NCI-H510A treated with DMSO at 0.1 percent for 48 hours (cell line): ENCODE data around the gene MEGF6.

Experiments used
- DNase-seq: peaks from one replicate; lab custom pipeline; 2025; lab: John Stamatoyannopoulos, UW

The MEGF6 gene, protein sequence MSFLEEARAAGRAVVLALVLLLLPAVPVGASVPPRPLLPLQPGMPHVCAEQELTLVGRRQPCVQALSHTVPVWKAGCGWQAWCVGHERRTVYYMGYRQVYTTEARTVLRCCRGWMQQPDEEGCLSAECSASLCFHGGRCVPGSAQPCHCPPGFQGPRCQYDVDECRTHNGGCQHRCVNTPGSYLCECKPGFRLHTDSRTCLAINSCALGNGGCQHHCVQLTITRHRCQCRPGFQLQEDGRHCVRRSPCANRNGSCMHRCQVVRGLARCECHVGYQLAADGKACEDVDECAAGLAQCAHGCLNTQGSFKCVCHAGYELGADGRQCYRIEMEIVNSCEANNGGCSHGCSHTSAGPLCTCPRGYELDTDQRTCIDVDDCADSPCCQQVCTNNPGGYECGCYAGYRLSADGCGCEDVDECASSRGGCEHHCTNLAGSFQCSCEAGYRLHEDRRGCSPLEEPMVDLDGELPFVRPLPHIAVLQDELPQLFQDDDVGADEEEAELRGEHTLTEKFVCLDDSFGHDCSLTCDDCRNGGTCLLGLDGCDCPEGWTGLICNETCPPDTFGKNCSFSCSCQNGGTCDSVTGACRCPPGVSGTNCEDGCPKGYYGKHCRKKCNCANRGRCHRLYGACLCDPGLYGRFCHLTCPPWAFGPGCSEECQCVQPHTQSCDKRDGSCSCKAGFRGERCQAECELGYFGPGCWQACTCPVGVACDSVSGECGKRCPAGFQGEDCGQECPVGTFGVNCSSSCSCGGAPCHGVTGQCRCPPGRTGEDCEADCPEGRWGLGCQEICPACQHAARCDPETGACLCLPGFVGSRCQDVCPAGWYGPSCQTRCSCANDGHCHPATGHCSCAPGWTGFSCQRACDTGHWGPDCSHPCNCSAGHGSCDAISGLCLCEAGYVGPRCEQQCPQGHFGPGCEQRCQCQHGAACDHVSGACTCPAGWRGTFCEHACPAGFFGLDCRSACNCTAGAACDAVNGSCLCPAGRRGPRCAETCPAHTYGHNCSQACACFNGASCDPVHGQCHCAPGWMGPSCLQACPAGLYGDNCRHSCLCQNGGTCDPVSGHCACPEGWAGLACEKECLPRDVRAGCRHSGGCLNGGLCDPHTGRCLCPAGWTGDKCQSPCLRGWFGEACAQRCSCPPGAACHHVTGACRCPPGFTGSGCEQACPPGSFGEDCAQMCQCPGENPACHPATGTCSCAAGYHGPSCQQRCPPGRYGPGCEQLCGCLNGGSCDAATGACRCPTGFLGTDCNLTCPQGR (N-terminal part only)

DNA sequence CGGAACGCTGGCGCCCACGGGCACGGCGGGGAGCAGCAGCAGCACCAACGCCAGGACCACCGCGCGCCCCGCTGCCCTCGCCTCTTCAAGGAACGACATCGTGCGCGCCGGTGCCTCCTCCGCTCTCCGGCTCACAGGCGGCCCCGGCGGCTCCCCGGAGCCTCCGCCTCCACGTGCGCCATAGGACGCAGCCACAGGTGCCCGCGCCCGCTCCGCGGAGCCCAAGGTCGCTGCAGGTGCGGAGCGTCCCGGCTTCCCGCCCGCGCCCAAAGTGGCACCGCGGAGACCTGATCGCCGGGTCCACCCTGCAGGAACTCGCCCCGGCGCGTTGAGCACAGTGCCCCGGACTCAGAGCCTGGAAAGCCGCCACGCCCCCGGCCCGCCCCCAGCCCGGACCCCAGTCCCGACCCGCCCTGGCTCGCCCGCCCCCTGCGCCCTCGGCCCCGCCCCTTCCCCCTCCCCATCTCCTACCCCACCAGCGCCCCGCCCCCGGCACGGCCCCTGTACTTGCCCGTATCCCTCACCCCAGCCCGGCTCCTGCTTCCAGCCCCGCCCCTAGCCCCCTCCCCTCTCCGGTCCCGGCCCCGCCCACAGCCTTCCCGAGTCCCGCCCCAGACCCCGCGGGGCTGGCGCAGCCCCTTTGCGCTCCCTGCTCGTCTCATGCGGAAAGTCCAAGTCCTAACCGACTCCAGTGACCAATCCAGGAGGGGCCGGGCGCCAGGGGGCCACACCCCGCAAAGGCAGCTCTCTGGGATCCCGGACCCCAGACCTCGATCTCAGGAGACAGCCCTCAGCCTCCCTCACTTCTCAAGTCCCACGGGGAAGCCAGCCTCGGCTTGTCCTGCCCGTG, at the start of gene MEGF6:
Gene MEGF6 (minus strand): TSS at position 339 of the 850 bp plus-strand sequence. CDS start 240 bp downstream, at position 99.
- no peak for DNase-seq

DNA sequence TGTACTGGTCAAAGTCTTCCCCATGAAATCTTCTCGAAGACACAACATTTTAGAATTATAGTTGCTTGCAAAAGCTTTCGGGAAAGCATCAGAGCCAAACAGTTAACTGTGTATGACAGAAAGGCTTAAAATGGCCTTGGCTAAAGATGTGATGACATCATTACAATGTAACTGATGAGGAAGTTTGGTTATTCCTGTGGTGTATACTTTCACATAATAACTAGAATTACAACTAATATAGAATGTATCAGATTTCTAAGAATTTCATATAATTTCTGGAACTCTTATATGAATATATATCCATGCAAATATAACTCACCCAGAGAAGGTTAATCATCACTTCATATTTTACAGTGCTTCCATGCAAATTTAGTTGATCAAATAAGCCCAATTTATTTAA, 49.4 kb upstream of the MEGF6 start:
- DNase-seq: no peak

DNA sequence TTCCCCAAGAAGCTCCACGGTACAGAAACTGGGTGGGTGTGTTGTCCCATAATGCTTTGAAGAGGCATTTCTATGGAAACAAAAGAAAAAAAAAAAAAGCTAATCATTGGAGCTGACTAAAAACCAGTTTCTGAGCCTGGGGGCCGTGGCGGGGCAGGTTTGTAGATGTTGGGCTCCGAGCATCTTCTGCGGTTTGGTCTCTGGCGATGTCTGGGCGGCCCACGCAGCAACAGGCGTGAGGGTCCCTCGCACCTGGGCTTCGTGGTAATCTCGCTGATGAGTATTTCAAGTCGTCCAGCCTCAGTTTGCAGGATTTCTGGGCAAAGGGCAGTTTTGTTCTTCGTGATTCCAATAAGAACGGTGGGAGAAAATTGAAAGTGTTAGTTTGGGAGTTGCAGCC, 47.8 kb upstream of the MEGF6 start:
- no peak for DNase-seq

DNA sequence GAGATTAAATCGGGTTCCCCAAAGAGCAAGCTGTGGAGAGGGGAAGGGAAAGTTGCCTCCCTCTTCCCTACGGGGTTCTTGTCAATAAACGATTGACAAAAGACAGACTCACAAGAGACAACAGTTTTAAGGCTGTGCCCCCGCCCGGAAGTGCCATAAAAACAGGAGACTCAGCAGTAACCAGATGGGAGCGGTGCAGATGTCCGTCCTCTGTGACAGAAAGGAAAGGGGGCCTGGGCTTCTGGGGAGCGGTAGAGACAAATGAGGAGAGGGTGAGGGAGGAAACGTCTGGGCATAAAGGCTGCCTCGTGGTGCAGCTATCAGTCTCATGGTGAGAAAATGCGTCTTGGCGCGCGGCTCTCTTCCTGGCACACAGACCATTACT, 46.9 kb upstream of the MEGF6 start:
- peak; percentile 43 for DNase-seq

DNA sequence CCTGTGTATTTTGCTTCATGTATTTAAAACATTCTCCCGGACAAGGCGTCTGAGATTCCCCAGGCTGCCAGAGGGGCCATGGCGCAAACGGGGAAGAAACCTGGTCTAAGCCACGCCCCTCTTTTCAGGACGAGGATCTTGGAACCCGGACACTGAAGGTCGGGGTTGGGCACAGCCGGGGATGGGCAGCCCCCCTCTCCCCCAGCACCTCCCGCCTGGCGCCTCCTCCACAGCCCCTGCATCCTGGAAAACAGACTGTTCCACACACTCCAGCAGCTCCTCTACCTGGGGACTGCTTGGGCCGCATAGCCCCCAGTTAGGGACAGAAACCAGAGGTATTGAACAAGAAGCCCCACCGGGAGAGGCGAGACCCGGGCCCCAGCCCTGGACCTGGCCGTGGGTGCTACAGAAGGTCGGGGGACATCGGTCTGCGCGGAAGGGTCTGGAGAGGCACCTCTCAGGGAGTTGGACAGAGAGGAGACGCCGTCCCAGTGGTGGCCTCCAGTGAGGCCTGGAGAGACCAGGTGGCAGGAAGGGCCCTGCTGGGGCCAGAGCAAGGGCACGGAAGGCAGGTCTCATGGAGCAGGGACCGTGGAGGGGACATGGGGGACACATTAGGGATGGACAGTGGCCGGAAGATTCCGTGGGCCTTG, 46.4 kb upstream of the MEGF6 start:
- DNase-seq: peak; percentile 27

DNA sequence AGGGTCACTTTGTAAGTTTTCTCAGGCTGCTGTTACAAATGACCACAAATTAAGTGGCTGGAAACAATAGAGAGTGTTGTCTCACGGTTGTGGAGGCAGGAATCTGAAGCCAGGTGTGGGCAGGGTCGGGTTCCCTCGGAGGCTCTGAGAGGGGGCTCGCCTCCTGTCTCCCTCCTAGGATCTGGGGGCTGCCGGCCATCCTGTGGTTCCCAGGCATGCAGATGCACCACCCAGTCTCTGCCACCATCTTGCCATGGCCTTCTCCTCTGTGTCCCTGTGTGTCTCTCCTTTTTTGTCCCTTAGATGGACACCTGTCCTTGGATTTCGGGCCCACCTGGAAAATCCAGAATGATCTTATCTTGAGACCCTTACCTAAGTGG, 45.8 kb upstream of the MEGF6 start:
- no peak for DNase-seq

DNA sequence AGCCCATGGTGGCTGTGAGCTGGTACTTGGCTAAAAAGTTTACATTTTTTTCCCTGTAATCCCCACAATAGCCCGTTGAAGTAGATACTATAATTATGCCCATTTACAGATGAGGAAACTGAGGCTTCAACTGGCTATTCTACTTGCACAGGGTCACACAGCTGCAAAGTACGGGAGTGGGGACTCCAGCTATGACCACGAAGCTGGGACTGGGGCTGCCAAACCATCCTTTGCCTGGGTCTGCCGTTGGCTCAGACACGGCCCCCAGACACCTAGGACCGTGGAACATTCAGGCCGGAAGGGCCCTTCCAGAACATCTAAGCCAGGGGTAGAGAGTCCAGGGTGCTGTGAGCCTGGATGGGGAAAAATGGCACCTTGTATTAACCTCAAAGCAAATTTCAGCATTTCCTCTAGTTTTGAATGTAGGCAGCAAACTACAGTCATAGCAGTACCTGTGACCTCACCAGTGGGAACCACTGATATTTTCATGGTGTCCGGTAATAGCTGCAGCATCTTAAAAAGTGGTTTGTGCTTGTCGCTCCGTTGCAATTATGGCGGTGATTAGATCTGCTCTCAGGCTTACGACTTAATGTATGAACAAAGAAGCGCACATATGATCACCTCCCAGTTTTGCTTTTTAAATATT, 45.3 kb upstream of the MEGF6 start:
- DNase-seq: no peak

DNA sequence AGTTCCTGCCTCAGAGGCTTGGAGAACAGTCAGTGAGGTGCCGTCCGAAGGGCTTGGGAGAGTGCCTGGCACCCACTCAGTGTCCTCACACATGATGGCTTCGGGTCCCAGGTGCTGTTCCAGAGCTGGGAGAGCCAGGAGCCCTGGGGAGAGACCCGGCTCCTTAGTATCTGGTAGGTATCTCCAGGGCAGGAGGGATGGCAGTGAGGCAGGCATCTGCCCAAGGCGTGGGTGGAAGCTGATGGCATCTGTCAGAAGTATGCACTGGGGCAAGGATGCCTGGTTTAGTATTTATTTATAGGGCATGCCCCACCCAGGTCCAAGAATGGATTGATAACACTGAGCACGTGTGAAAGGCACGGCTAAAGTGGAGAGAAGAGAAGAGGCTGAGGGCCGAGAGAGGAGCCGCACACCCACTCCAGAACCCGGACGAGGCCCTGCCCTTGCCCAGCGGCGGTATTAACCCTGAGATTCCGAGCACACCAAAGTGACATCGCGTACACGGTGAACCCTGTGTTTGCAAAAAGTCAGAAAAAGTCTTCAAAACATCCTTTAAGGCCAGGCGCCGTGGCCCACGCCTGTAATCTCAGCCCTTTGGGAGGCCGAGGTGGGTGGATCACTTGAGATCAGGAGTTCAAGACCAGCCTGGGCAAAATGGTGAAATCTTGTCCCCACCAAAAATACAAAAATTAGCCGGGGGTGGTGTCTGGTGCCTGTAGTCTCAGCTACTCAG, 43.4 kb upstream of the MEGF6 start:
- DNase-seq: no peak

DNA sequence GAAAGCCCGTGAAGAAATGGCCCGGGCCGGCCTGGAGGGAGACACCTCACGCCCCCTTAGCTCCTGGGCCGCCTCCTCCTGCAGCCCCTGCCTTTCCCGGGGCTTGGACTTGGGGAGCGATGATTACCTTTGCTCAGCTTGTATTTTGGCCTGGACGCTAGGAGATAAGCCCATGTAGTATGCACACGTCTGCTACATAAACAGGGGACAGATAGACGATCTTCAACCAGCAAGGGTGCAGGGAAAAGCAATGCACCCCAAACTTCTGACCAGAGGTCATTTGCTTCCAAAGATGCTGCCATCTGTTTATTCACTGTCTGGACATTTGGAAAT, 41.9 kb upstream of the MEGF6 start:
- no peak for DNase-seq

DNA sequence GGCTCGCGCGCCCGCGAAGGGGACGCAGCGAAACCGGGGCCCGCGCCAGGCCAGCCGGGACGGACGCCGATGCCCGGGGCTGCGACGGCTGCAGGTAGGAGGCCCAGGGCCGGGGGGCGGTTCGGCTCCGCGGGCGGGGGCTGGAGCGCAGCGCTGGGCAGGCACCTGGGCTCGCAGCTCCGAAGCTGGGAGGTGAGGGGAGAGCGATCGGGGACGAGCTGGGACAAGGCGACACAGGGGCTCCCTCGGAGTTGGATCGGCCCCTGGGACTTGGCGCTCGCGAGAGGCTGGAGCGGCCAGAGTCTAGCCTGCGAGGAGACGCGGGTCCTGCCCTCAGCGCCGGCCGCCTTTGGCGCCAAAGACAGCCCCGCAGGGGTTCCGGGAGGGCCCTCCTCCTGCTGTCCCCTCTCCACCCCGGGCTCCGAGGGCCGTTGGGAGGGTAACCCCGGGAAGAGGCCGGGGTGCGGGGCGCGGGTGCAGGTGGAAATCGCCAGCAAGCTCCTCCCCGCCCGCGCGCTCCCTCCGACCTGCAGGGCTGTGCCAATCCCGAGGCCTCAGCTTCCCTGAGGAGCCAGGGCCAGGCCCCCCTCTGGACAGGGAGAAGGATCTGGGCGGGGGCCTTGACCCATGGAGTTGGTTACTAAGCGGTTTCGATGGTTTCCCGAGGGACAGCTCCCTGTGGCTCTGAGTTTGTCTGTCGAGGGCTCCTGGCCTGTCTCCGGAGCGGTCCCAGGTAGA, 41.4 kb upstream of the MEGF6 start:
- DNase-seq: no peak

DNA sequence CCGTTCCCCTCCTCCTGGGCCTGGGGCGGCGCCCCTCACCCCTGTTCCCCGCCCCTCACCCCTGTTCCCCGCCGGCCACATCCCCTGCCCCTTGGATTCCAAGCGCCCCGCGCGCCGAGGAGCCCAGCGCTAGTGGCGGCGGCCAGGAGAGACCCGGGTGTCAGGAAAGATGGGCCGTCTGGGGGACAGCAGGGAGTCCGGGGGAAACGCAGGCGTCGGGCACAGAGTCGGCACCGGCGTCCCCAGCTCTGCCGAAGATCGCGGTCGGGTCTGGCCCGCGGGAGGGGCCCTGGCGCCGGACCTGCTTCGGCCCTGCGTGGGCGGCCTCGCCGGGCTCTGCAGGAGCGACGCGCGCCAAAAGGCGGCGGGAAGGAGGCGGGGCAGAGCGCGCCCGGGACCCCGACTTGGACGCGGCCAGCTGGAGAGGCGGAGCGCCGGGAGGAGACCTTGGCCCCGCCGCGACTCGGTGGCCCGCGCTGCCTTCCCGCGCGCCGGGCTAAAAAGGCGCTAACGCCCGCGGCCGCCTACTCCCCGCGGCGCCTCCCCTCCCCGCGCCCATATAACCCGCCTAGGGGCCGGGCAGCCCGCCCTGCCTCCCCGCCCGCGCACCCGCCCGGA, 40.7 kb upstream of the MEGF6 start, which contains the start of gene TP73:
Gene TP73 (plus strand): TSS at position 587 of the 618 bp plus-strand sequence. CDS start 29,850 bp downstream, outside the sequence.
- peak; percentile 36 for DNase-seq

DNA sequence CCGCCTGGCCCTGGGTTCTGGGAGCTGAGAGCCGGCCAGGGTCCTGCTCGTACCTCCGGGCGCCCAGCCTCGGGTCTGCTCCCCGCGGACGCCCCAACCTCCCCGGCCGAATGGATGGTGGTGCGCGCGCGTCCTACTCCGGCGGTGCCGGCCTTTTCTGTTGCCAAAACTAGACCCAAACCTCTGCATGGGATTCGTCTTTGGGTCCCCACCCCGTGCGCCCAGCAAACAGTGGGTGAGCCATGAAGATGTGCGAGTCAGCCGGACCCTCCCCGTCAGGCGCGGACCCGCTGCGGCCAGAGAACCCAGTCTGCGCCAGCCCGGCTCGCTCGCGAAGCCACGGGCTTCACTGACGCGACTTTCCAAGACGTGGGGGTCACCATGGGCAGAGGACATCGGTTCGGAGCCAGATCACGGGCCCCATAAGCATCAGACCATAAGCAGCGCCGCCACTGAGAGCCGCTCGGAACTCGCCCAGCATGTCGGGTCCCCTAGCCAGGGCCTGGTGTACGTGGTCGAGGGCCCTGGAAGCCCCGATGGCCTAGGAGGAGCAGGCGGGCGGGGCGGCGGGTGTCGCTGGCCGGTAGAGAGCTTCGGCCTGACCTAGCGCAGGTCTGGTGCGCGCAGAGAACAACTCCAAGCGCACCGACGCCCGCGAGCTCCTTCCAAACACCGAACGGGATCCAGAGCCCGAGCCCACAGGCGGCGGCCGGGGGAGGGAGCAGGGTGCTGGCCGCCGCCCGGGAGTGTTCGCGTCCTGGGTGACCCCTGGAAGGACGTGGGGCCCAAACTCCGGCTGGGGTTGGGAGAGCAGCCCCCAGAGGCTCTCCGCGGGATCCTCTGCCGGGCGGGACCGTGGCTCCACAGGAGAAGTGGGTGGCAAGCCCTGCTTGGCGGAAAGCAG, 40.0 kb upstream of the MEGF6 start:
- DNase-seq: no peak

DNA sequence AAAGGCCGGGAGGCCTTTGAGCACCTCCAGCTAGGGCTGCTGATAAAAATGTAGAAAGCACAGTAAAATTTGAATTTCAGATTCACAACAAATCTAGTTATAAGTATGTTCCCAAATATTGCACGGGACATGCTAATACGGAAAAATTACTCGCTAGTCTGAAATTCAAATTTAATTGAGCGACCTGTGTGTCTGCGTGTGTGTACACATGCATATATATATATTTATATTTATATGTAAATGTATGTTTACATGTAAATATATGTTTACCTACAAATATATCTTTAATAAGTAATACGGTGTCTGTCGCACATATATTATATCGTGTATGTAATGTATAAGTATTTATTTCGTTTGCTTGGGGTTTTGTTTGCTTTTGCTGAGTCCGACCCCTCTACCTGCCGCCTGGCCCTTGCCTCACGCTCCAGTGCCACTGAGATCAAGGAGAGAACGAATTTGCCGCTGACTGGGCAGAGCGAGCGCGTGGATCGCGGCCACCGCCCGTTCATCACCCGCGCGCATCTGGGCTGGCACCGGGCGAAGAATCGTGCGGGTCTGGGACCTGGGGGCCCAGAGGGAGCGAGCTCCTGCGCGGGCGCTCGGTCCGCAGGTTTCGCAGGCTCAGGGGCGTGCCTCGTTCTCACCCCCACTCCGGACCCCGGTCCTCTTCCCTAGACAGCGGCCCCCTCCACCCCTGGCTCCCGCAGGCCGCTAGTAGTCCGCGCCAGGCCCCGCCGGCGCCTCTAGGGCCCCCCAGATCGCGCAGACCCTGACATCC, 39.1 kb upstream of the MEGF6 start:
- no peak for DNase-seq

DNA sequence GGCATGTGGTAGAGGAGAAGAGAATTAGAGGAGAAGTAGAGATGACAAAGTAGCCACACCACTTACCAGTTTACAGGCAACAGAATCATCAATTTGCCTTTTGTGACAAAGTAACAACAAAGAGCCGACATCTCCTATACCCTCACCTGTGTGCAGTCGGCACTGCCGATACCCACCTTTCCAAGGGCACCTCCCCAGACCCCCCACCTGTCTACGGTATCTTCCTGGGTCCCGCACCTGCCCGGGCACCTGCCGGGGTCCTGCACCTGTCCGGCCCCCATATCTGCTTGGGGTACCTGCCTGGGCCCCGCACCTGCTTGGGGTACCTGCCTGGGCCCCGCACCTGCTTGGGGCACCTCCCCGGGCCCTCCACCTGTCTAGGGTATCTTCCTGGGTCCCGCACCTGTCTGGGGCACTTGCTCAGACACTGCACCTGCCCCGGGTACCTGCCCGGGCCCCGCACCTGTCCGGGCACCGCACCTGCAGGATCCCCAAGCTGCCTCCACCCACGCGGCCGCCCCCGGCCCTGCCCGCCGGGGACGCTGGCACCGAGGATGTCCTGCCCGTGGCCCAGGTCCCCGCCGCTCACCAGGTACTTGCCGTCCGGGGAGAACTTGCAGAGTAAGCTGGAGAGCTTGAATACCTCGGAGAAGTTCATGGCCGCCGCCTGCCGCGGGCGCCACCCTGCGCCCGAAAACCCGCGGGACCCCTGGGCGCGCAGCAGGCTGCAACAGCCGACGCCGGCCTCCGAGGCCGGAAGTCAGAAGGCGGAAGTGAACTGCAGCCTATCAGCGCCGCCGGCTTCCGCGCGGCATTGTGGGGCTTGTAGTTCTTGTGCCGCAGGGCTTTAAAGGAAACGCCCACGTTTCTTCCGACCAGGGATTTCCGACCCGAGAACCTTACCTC, 38.3 kb upstream of the MEGF6 start, which contains the start of gene WRAP73:
Gene WRAP73 (minus strand): TSS at position 762 of the 906 bp plus-strand sequence. CDS start 104 bp downstream, at position 658.
- DNase-seq: peak; percentile 58

DNA sequence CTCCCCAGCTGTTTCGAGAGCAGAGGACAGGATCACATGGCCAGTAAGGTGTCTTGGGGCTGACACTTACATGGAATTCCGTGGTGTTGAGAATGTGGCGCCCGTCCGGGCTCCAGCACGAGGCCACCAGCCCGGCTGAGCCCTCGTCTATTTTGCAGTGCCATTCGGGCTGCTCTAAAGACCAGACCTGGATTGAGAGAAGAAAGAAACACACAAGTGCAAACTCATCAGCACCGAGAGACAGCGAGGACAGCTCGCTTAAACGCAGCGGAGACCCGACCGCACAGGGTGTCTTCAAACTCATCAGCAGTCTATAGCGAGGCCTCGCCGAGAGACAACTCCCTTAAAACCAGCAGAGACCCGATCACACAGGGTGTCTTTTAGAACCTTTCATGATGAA, 35.3 kb upstream of the MEGF6 start:
- no peak for DNase-seq
